Neural crest cell (in vitro differentiated cells): ENCODE results near the gene CXCL13. TPM values are rescaled to one million over a fixed set of nuclear protein-coding genes. Genes with fewer than 3 reads are reported as not detected.

ENCODE experiments used
- DNase-seq: peaks from one replicate; pipeline ENCODE4 v3.0.0; 2021; ENCODE audit warnings: low read depth, mixed read lengths, low spot score
- H3K27ac Mint-ChIP-seq: one replicate; pipeline ENCODE4 v1.8.0; 2021; ENCODE audit warnings: mild to moderate bottlenecking, mixed read lengths; ENCODE audit not compliant: unreplicated experiment
- H3K27me3 Mint-ChIP-seq: 2 replicates; pipeline ENCODE4 v1.8.0; 2021; ENCODE audit warnings: low read depth, mild to moderate bottlenecking, mixed read lengths
- H3K36me3 Mint-ChIP-seq: 2 replicates; pipeline ENCODE4 v1.8.0; 2021; ENCODE audit warnings: low read depth, mild to moderate bottlenecking, mixed read lengths
- H3K4me1 Mint-ChIP-seq: 2 replicates; pipeline ENCODE4 v1.8.0; 2021; ENCODE audit warnings: mixed read lengths
- H3K4me3 Mint-ChIP-seq: one replicate; pipeline ENCODE4 v1.8.0; 2021; ENCODE audit warnings: mild to moderate bottlenecking, mixed read lengths
- H3K9me3 Mint-ChIP-seq: 2 replicates; pipeline ENCODE4 v1.8.0; 2021; ENCODE audit warnings: mixed read lengths
- CTCF ChIP-seq: fragments of 200-600 bp; sonication (generic); conservative IDR thresholded peaks from 2 replicates; pipeline ENCODE4 v1.5.0; 2021; ENCODE audit warnings: antibody characterized with exemption, mild to moderate bottlenecking
- total RNA-seq: library from RNA; stranded (reverse); gene quantifications from 2 replicates; pipeline ENCODE4 v1.2.1, GENCODE V29; 2021

The CXCL13 gene
- total RNA-seq, 1 donor from 2014 or later: not detected

GRCh38 chr4:77576351-77576750 lies 29.3 kb upstream of the CXCL13 start:
- no peak overlapping the region for H3K4me3 Mint-ChIP-seq
- peaks cover 2% of the 10 kb centered on the region for H3K36me3 Mint-ChIP-seq
- H3K9me3 Mint-ChIP-seq: peaks cover 2% of the 10 kb centered on the region
- H3K27ac Mint-ChIP-seq: no peak overlapping the region
- DNase-seq: no peak
- no peaks in the 10 kb centered on the region for H3K4me1 Mint-ChIP-seq
- H3K27me3 Mint-ChIP-seq: no peaks in the 10 kb centered on the region
- no peak for TF ChIP-seq CTCF

GRCh38 chr4:77578145-77578544 lies 27.5 kb upstream of the CXCL13 start:
- H3K36me3 Mint-ChIP-seq: no peaks in the 10 kb centered on the region
- no peak for DNase-seq

GRCh38 chr4:77579406-77580076 lies 26.1 kb upstream of the CXCL13 start:
- H3K4me3 Mint-ChIP-seq: no peak overlapping the region
- no peak for TF ChIP-seq CTCF
- no peaks in the 10 kb centered on the region for H3K27me3 Mint-ChIP-seq
- peaks cover 9% of the 10 kb centered on the region for H3K9me3 Mint-ChIP-seq
- no peaks in the 10 kb centered on the region for H3K4me1 Mint-ChIP-seq
- no peak overlapping the region for H3K27ac Mint-ChIP-seq
- no peak for DNase-seq
- H3K36me3 Mint-ChIP-seq: no peaks in the 10 kb centered on the region

More at GRCh38 chr4:77578145-77578544, 27.5 kb upstream of the CXCL13 start:
- peak; percentile 20 for TF ChIP-seq CTCF
- Mint-ChIP-seq H3K4me1 (no peaks in the 10 kb centered on the region), H3K27ac (no peak overlapping the region), H3K27me3 (no peaks in the 10 kb centered on the region), H3K4me3 (no peak overlapping the region), H3K9me3 (peaks cover 6% of the 10 kb centered on the region)

- H3K36me3 Mint-ChIP-seq: no peaks in the 10 kb centered on the region
- H3K27me3 Mint-ChIP-seq: no peaks in the 10 kb centered on the region
- no peak for DNase-seq
- H3K9me3 Mint-ChIP-seq: peaks cover 9% of the 10 kb centered on the region
- H3K4me3 Mint-ChIP-seq: no peak overlapping the region
- H3K27ac Mint-ChIP-seq: no peak overlapping the region
- no peaks in the 10 kb centered on the region for H3K4me1 Mint-ChIP-seq
- no peak for TF ChIP-seq CTCF
Observed at GRCh38 chr4:77581724-77582123, 23.9 kb upstream of the CXCL13 start.

- no peak overlapping the region for H3K4me3 Mint-ChIP-seq
- DNase-seq: no peak
- TF ChIP-seq CTCF: no peak
- H3K9me3 Mint-ChIP-seq: peaks cover 9% of the 10 kb centered on the region
- no peaks in the 10 kb centered on the region for H3K36me3 Mint-ChIP-seq
- no peaks in the 10 kb centered on the region for H3K27me3 Mint-ChIP-seq
- H3K27ac Mint-ChIP-seq: no peak overlapping the region
- no peaks in the 10 kb centered on the region for H3K4me1 Mint-ChIP-seq
Observed at GRCh38 chr4:77582156-77582555, 23.5 kb upstream of the CXCL13 start.
